PC-9 (cell line): ENCODE measurements around the gene HSD17B11. TPM values are rescaled to one million over a fixed set of nuclear protein-coding genes. Genes with fewer than 3 reads are reported as not detected.

Experiments
- BruUV-seq: library from RNA; stranded (reverse); fragments of 400-500 nt; replicated peaks from 2 replicates; lab custom pipeline; 2021; lab: Mats Ljungman, UMichigan
- CTCF ChIA-PET: fragments of 300-600 bp; sonication (Branson Sonifier 250); formaldehyde crosslinking; loops from one replicate; lab custom pipeline; 2022; ENCODE audit warnings: antibody characterized with exemption; lab: Charles Lee
- POLR2A ChIA-PET: fragments of 300-600 bp; sonication (Branson Sonifier 250); formaldehyde crosslinking; loops from one replicate; lab custom pipeline; 2022; ENCODE audit warnings: antibody characterized with exemption; ENCODE audit not compliant: unreplicated experiment; lab: Charles Lee
- DNase-seq, 2 experiments: peaks; one replicate each; pipeline versions ENCODE4 v3.0.0 to v3.0.0-alpha.2; 2015 to 2022; ENCODE audit warnings: mixed read lengths in 1 of 2
- H2AFZ ChIP-seq: fragments of 200-600 bp; sonication (generic); 2 replicates; pipeline ENCODE4 v1.8.1; 2017; ENCODE audit warnings: antibody characterized with exemption
- H3F3A ChIP-seq: fragments of 200-600 bp; sonication (generic); 2 replicates; pipeline ENCODE4 v1.8.1; 2017; ENCODE audit warnings: antibody characterized with exemption, mild to moderate bottlenecking, low read depth; ENCODE audit not compliant: insufficient read depth
- H3K27ac ChIP-seq: fragments of 200-600 bp; sonication (generic); 2 replicates; pipeline ENCODE4 v1.6.1; 2016; ENCODE audit warnings: mixed run types
- H3K27me3 ChIP-seq: fragments of 200-600 bp; sonication (generic); 2 replicates; pipeline ENCODE4 v1.6.1; 2016; ENCODE audit warnings: low read depth, mixed run types; ENCODE audit not compliant: insufficient read depth
- H3K36me3 ChIP-seq: fragments of 200-600 bp; sonication (generic); 2 replicates; pipeline ENCODE4 v1.6.1; 2016; ENCODE audit warnings: low read depth, mixed run types
- H3K4me1 ChIP-seq: fragments of 200-600 bp; sonication (generic); replicated peaks from 2 replicates; pipeline ENCODE4 v1.6.1; 2016; ENCODE audit warnings: mixed run types; ENCODE audit not compliant: insufficient read depth
- H3K4me2 ChIP-seq: fragments of 200-600 bp; sonication (generic); 2 replicates; pipeline ENCODE4 v1.6.1; 2017; ENCODE audit warnings: mixed run types
- H3K4me3 ChIP-seq: fragments of 200-600 bp; sonication (generic); 2 replicates; pipeline ENCODE4 v1.6.1; 2016; ENCODE audit warnings: mixed run types
- H3K79me2 ChIP-seq: fragments of 200-600 bp; sonication (generic); 2 replicates; pipeline ENCODE4 v1.6.1; 2017; ENCODE audit warnings: low read depth, mixed run types
- H3K9me2 ChIP-seq: fragments of 200-600 bp; sonication (generic); 2 replicates; pipeline ENCODE4 v1.8.1; 2017; ENCODE audit warnings: mild to moderate bottlenecking; ENCODE audit not compliant: insufficient read depth
- H3K9me3 ChIP-seq: fragments of 200-600 bp; sonication (generic); 2 replicates; pipeline ENCODE4 v1.8.1; 2016; ENCODE audit warnings: low read depth; ENCODE audit not compliant: insufficient read depth
- H4K20me1 ChIP-seq: fragments of 200-600 bp; sonication (generic); 2 replicates; pipeline ENCODE4 v1.8.1; 2017; ENCODE audit not compliant: insufficient read depth
- EZH2 ChIP-seq: fragments of 200-600 bp; sonication (generic); IDR thresholded peaks from 2 replicates; pipeline ENCODE4 v1.8.0; 2017; ENCODE audit warnings: antibody characterized with exemption, low read depth
- intact Hi-C: fragments of 100-400 bp; cut with micrococcal nuclease; formaldehyde crosslinking; loops from one replicate; pipeline ENCODE4 v1.10.0; 2022; ENCODE audit not compliant: unreplicated experiment
- total RNA-seq: library from RNA; stranded (reverse); gene quantifications from 2 replicates; pipeline ENCODE4 v1.2.3, GENCODE V29; 2021
- TF ChIP-seq, protein P1 (sequence below): fragments of 200-600 bp; sonication (generic); conservative IDR thresholded peaks from 2 replicates; pipeline ENCODE4 v1.6.1; 2017; ENCODE audit warnings: mixed run types, antibody characterized with exemption, mild to moderate bottlenecking, moderate library complexity

HSD17B11 gene
- total RNA-seq, 1 experiment from 2014 or later, result 26.9 TPM

DNA sequence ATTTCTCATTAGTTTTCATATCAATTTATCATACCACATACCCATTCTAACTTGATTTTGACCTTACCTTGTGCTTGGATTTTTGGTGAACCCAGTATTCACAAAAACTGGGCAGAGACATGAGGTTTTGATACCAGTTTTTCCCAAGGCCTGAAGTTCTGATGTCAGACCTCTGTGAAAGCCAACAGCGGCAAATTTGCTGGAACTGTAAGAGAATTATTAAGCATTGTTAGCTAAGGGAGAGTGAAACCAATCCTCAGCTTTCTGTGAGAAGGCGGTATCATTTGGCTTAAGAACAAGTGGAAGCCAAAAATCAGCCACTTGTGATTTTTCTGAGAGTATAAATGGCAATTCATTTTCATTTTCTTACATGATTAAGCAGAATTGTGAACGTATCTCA is 77.2 kb downstream of the HSD17B11 start:
- Histone ChIP-seq H3K79me2 (no peaks in the 10 kb centered on the region), H3K9me3 (no peaks in the 10 kb centered on the region), H3K4me3 (no peak overlapping the region), H3K27me3 (no peaks in the 10 kb centered on the region), H2AFZ (no peak overlapping the region), H3F3A (peaks cover 6% of the 10 kb centered on the region; the same call in 1 of the 2 replicates), H3K36me3 (no peaks in the 10 kb centered on the region), H4K20me1 (no peaks in the 10 kb centered on the region), H3K4me2 (no peak overlapping the region), H3K27ac (no peak overlapping the region), H3K4me1 (no peaks in the 10 kb centered on the region; the same call in 1 of the 2 replicates), H3K9me2 (no peaks in the 10 kb centered on the region)
- TF ChIP-seq, protein P1, sequence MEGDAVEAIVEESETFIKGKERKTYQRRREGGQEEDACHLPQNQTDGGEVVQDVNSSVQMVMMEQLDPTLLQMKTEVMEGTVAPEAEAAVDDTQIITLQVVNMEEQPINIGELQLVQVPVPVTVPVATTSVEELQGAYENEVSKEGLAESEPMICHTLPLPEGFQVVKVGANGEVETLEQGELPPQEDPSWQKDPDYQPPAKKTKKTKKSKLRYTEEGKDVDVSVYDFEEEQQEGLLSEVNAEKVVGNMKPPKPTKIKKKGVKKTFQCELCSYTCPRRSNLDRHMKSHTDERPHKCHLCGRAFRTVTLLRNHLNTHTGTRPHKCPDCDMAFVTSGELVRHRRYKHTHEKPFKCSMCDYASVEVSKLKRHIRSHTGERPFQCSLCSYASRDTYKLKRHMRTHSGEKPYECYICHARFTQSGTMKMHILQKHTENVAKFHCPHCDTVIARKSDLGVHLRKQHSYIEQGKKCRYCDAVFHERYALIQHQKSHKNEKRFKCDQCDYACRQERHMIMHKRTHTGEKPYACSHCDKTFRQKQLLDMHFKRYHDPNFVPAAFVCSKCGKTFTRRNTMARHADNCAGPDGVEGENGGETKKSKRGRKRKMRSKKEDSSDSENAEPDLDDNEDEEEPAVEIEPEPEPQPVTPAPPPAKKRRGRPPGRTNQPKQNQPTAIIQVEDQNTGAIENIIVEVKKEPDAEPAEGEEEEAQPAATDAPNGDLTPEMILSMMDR, result no peak
- TF ChIP-seq EZH2, result no peak
- no peak for DNase-seq
- ChIA-PET CTCF (no interaction called here), POLR2A (interaction anchor here (0.6 kb wide), 1 partner anchor 9 kb away, joined by 6 read pairs; no protein-coding TSS in a partner anchor)
- BruUV-seq, result no TSS peak
- intact Hi-C loops, result no loop called here

DNA sequence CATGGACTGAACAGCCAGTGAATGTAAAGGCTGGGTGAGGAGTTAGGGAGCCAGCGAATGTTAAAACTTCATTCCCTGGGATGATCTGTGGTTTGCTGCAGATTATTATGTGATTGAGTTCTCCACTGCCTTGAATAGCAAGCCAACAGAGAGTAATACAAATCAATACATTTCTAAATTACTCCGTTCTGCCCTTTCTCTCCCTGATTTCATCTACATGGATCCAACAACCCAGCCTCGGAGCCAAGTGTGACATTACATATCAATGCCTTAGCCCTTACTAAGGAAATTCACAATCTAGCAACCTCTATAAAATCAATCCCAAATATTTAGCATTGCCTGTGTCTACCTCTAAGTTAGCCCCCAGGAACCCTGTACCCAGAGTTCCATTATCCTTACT is 79.3 kb downstream of the HSD17B11 start:
- no TSS peak for BruUV-seq
- no peak for DNase-seq
- TF ChIP-seq, protein P1, result no peak
- no peak for TF ChIP-seq EZH2

DNA sequence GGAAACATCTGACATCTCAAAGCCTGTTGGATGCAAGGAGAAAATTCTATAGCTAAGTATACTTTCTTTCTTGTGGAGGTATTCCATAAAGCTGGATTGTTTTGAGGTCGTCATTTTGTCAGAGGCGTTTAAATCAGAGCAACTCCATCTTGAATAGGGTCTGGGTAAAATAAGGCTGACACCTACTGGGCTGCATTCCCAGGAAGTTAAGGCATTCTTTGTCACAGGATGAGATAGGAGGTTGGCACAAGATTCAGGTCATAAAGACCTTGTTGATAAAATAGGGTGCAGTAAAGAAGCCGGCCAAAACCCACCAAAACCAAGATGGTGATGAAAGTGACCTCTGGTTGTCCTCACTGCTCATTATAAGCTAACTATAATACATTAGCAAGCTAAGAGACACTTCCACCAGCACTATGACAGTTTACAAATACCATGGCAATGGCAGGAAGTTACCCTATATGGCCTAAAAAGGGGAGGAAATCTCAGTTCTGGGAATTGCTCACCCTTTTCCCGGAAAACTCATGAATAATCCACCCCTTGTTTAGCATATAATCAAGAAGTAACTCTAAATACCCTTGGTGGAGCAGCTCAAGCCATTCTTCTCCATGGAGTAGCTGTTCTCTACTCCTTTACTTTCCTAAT is 80.2 kb downstream of the HSD17B11 start:
- Histone ChIP-seq H3K36me3 (no peaks in the 10 kb centered on the region), H3K27me3 (no peaks in the 10 kb centered on the region), H3K4me1 (no peaks in the 10 kb centered on the region), H2AFZ (no peak overlapping the region), H3K4me2 (no peak overlapping the region), H3K4me3 (no peak overlapping the region), H3K9me3 (no peaks in the 10 kb centered on the region), H3K27ac (no peak overlapping the region), H3K79me2 (no peaks in the 10 kb centered on the region), H3F3A (no peaks in the 10 kb centered on the region), H3K9me2 (no peaks in the 10 kb centered on the region), H4K20me1 (no peaks in the 10 kb centered on the region)
- no peak for TF ChIP-seq EZH2
- TF ChIP-seq, protein P1, result no peak
- CTCF ChIA-PET, result no interaction called here
- BruUV-seq, result no TSS peak
- intact Hi-C loops, result no loop called here
- POLR2A ChIA-PET, result no interaction called here
- no peak for DNase-seq

More for the DNA sequence above, 79.3 kb downstream of the HSD17B11 start:
- Histone ChIP-seq H3K27ac (no peak overlapping the region), H3K4me1 (no peaks in the 10 kb centered on the region), H3K4me3 (no peak overlapping the region), H3K79me2 (no peaks in the 10 kb centered on the region), H3K9me3 (no peaks in the 10 kb centered on the region), H2AFZ (no peak overlapping the region), H4K20me1 (no peaks in the 10 kb centered on the region), H3K27me3 (no peaks in the 10 kb centered on the region), H3F3A (no peaks in the 10 kb centered on the region; the same call in 1 of the 2 replicates), H3K36me3 (no peaks in the 10 kb centered on the region), H3K9me2 (no peaks in the 10 kb centered on the region), H3K4me2 (no peak overlapping the region)
- CTCF ChIA-PET, result no interaction called here
- POLR2A ChIA-PET, result no interaction called here
- intact Hi-C loops, result no loop called here
